Fibroblast of lung (primary cell): ENCODE results near the gene HNRNPLL.

Experiments
- EZH2 ChIP-seq: IDR thresholded peaks from 2 replicates; pipeline ENCODE4 v1.5.1; 2012; ENCODE audit warnings: low read length, control low read depth, mild to moderate bottlenecking; ENCODE audit errors: missing control alignments
- TF ChIP-seq, protein P1 (sequence below), 2 donors: IDR thresholded peaks in 1 of 2; conservative IDR thresholded peaks in 1 of 2; 1 replicate in 1 of 2; 2 replicates in 1 of 2; pipeline ENCODE4 v1.5.1; 2011 to 2012; ENCODE audit warnings: low read length in 2 of 2, control low read depth in 1 of 2, inconsistent platforms in 1 of 2, low read depth in 1 of 2, mild to moderate bottlenecking in 1 of 2

GRCh38 chr2:38546585-38546984, 56.1 kb downstream of the HNRNPLL start:
- TF ChIP-seq, protein P1, sequence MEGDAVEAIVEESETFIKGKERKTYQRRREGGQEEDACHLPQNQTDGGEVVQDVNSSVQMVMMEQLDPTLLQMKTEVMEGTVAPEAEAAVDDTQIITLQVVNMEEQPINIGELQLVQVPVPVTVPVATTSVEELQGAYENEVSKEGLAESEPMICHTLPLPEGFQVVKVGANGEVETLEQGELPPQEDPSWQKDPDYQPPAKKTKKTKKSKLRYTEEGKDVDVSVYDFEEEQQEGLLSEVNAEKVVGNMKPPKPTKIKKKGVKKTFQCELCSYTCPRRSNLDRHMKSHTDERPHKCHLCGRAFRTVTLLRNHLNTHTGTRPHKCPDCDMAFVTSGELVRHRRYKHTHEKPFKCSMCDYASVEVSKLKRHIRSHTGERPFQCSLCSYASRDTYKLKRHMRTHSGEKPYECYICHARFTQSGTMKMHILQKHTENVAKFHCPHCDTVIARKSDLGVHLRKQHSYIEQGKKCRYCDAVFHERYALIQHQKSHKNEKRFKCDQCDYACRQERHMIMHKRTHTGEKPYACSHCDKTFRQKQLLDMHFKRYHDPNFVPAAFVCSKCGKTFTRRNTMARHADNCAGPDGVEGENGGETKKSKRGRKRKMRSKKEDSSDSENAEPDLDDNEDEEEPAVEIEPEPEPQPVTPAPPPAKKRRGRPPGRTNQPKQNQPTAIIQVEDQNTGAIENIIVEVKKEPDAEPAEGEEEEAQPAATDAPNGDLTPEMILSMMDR (conservative IDR thresholded peaks at IDR 0.05 in 1 of 2, IDR thresholded peaks at IDR 0.05 in 1 of 2; ENCODE audit: low read depth in 1 of 2, low read length in 2 of 2): no peak
- no peak for TF ChIP-seq EZH2
